Measurements from ENCODE around the gene RAPGEF3. TPM values are rescaled to one million over a fixed set of nuclear protein-coding genes. Genes with fewer than 3 reads are reported as not detected.

RAPGEF3 gene
- total RNA-seq, 1 donor from 2014 or later, result 0.56 TPM

- intact Hi-C loops (cut with micrococcal nuclease), result loop anchor here (1.0 to 5.0 kb wide), 21 partner anchors 10 to 1715 kb away; partner anchors contain the start of genes ASB8, CCNT1, KANSL2 and SCAF11
Measured at GRCh38 chr12:47705566-47706425, 52.9 kb downstream of the RAPGEF3 start, which contains the start of gene RPAP3. TSS of gene RPAP3 (minus strand) at chr12:47706030. CDS start at chr12:47702840, 3,190 bp downstream.

- intact Hi-C loops (cut with micrococcal nuclease), result loop anchor here (5.0 kb wide), 4 partner anchors 313 to 1488 kb away; partner anchors contain the start of gene SLC38A1
Measured at GRCh38 chr12:47705229-47705565, 53.5 kb downstream of the RAPGEF3 start.

- intact Hi-C loops (cut with micrococcal nuclease), result loop anchor here (5.0 kb wide), 4 partner anchors 312 to 1487 kb away; partner anchors contain the start of gene SLC38A1
Measured at GRCh38 chr12:47704719-47705118, 54.0 kb downstream of the RAPGEF3 start.

GRCh38 chr12:47700263-47700662 lies 58.4 kb downstream of the RAPGEF3 start:
- intact Hi-C loops (cut with micrococcal nuclease), result no loop called here

GRCh38 chr12:47698631-47699030 lies 60.0 kb downstream of the RAPGEF3 start:
- intact Hi-C loops (cut with micrococcal nuclease), result no loop called here

GRCh38 chr12:47698055-47698454 lies 60.6 kb downstream of the RAPGEF3 start:
- intact Hi-C loops (cut with micrococcal nuclease), result no loop called here

GRCh38 chr12:47689215-47689614 lies 69.5 kb downstream of the RAPGEF3 start:
- intact Hi-C loops (cut with micrococcal nuclease), result loop anchor here (5.0 kb wide), 1 partner anchor 482 kb away; no protein-coding TSS in a partner anchor

GRCh38 chr12:47687636-47688035 lies 71.0 kb downstream of the RAPGEF3 start:
- intact Hi-C loops (cut with micrococcal nuclease), result loop anchor here (5.0 kb wide), 1 partner anchor 480 kb away; no protein-coding TSS in a partner anchor

GRCh38 chr12:47686645-47687240 lies 71.9 kb downstream of the RAPGEF3 start:
- intact Hi-C loops (cut with micrococcal nuclease), result loop anchor here (1.0 to 5.0 kb wide), 5 partner anchors 35 to 1011 kb away; no protein-coding TSS in a partner anchor

Other genes starting within 250 kb of the RAPGEF3 start
- 44.3 and 44.8 TPM in 2 replicates for gene RPAP3, start 52.9 kb downstream of the RAPGEF3 start, total RNA-seq
- gene ENDOU, start 33.4 kb downstream of the RAPGEF3 start, total RNA-seq, result not detected in 2 replicates
- 10.5 and 10.7 TPM in 2 replicates for gene SLC48A1, start 14.4 kb upstream of the RAPGEF3 start, total RNA-seq
- gene HDAC7, start 61.0 kb upstream of the RAPGEF3 start, total RNA-seq, result 214 and 220 TPM in 2 replicates
- gene VDR, start 146.1 kb upstream of the RAPGEF3 start, total RNA-seq, result 103 and 105 TPM in 2 replicates
- gene TMEM106C, start 204.7 kb upstream of the RAPGEF3 start, total RNA-seq, result 103 and 106 TPM in 2 replicates
- not detected in 2 replicates for gene COL2A1, start 245.6 kb upstream of the RAPGEF3 start, total RNA-seq